Aorta (tissue), 5 donors: Measurements from ENCODE around the gene SUV39H2. TPM values are rescaled to one million over a fixed set of nuclear protein-coding genes. Genes with fewer than 3 reads are reported as not detected.
"Not testable (repeated sequence)": the region's sequence is repeated elsewhere in the genome, so short reads cannot be mapped to it uniquely, and the experiment has no call there.

Source experiments
- ATAC-seq: fragments of 200-7000 bp; cut with Tn5 transposase; one replicate; pipeline ENCODE4 v1.9.1; 2022; ENCODE audit warnings: moderate library complexity; ENCODE audit not compliant: low FRiP score
- DNase-seq, 2 donors: peaks; one replicate each; pipeline ENCODE4 v3.0.0-alpha.2; 2020
- H3K27ac ChIP-seq, 2 donors: one replicate each; pipeline ENCODE4 v1.5.1; 2013; ENCODE audit warnings: low read length in 2 of 2, mild to moderate bottlenecking in 2 of 2, moderate library complexity in 2 of 2, control low read depth in 1 of 2, inconsistent platforms in 1 of 2, low read depth in 1 of 2
- H3K27me3 ChIP-seq, 2 donors: one replicate each; pipeline ENCODE4 v1.6.1; 2013; ENCODE audit warnings: control low read depth in 1 of 2, low read length in 1 of 2, mild to moderate bottlenecking in 1 of 2, moderate library complexity in 1 of 2; ENCODE audit not compliant: insufficient read depth in 2 of 2, control insufficient read depth in 1 of 2
- H3K36me3 ChIP-seq, 2 donors: one replicate each; pipeline ENCODE4 v1.6.1; 2013; ENCODE audit warnings: control low read depth in 1 of 2, low read length in 1 of 2, mild to moderate bottlenecking in 1 of 2; ENCODE audit not compliant: insufficient read depth in 2 of 2, control insufficient read depth in 1 of 2
- H3K4me1 ChIP-seq, 2 donors: one replicate each; pipeline ENCODE4 v1.6.1; 2013; ENCODE audit warnings: low read length in 2 of 2, control low read depth in 1 of 2, mild to moderate bottlenecking in 1 of 2, moderate library complexity in 1 of 2; ENCODE audit not compliant: insufficient read depth in 2 of 2, control insufficient read depth in 1 of 2
- H3K4me3 ChIP-seq, 2 donors: one replicate each; pipeline ENCODE4 v1.5.1; 2013; ENCODE audit warnings: low read length in 2 of 2, control low read depth in 1 of 2, mild to moderate bottlenecking in 1 of 2
- H3K9me3 ChIP-seq: one replicate; pipeline ENCODE4 v1.6.1; 2013; ENCODE audit warnings: mild to moderate bottlenecking, low read length; ENCODE audit not compliant: control insufficient read depth
- WGBS, 2 donors: extraction: QIAGEN DNeasy Blood & Tissue Kit; methylation state at CpG; one replicate each; pipeline ENCODE4 v1.1.7; 2013; 5-methylcytosine and 5-hydroxymethylcytosine counted together
- intact Hi-C, 2 donors: fragments of 100-400 bp; cut with DNase I; formaldehyde crosslinking; loops; one replicate each; pipeline versions ENCODE4 v1.14.2 to v1.15.0; 2022
- polyA plus RNA-seq, 2 donors: library from polyadenylated mRNA; stranded (reverse); fragments of 200-250 nt; gene quantifications; one replicate each; pipeline ENCODE4 v1.2.3, GENCODE V29; 2013
- total RNA-seq, 2 donors: library from RNA; stranded (reverse); fragmentation: NEBNext Ultra II Directional; extraction: Animal tissue kit (Norgen Biotek cat#: 25700); gene quantifications; one replicate each; pipeline ENCODE4 v1.2.1, GENCODE V29; 2021
- donor health status: healthy with polysubstance abuse.
- donor health status: Bipolar disorder and iron deficiency.
- donor health status: DM: no; HTN: no; CAD: no.
- donor health status: DM: no; HTN: no; CAD: no.
- donor health status: DM: yes; HTN: yes; CAD: no.

The SUV39H2 gene
- total and polyA plus RNA-seq, 4 donors, result 1.1 to 8.0 (median 4.1) TPM

GRCh38 chr10:14884082-14884481 is 5.4 kb downstream of the SUV39H2 start:
- ATAC-seq (no peak), DNase-seq (no peak)
- H3K4me1 ChIP-seq, result no peaks in the 10 kb centered on the region
- H3K4me3 ChIP-seq, result no peak overlapping the region
- no peaks in the 10 kb centered on the region for H3K36me3 ChIP-seq
- no peak overlapping the region for H3K27ac ChIP-seq
- H3K9me3 ChIP-seq, result no peaks in the 10 kb centered on the region
- 92 to 98% methylated on average over 3 of the region's 3 CpGs for WGBS, 2 donors
- H3K27me3 ChIP-seq, result no peaks in the 10 kb centered on the region
- intact Hi-C loops, result no loop called here

GRCh38 chr10:14889318-14889717 is 10.7 kb downstream of the SUV39H2 start:
- no peaks in the 10 kb centered on the region for H3K27me3 ChIP-seq
- DNase-seq (no peak), ATAC-seq (no peak)
- intact Hi-C loops, result no loop called here
- H3K27ac ChIP-seq, result no peak overlapping the region
- H3K4me1 ChIP-seq, result no peaks in the 10 kb centered on the region
- H3K9me3 ChIP-seq, result no peaks in the 10 kb centered on the region
- H3K4me3 ChIP-seq, result no peak overlapping the region
- H3K36me3 ChIP-seq, result no peaks in the 10 kb centered on the region
- 89 to 91% methylated on average over 2 of the region's 2 CpGs for WGBS, 2 donors

- Histone ChIP-seq H3K4me1 (no peaks in the 10 kb centered on the region), H3K4me3 (no peak overlapping the region), H3K36me3 (no peaks in the 10 kb centered on the region), H3K9me3 (no peaks in the 10 kb centered on the region), H3K27ac (no peak overlapping the region), H3K27me3 (no peaks in the 10 kb centered on the region)
- DNase-seq (no peak), ATAC-seq (no peak)
- WGBS, 2 donors, result 96 to 100% methylated on average over 1 of the region's 1 CpG
- intact Hi-C loops, result no loop called here
Measured at GRCh38 chr10:14891151-14891550, 12.5 kb downstream of the SUV39H2 start.

- ATAC-seq, result no peak
- Histone ChIP-seq H3K4me1 (no peaks in the 10 kb centered on the region), H3K36me3 (peaks cover 0 to 7% of the 10 kb centered on the region in 2 donors), H3K9me3 (no peaks in the 10 kb centered on the region), H3K27ac (no peak overlapping the region), H3K4me3 (no peak overlapping the region), H3K27me3 (no peaks in the 10 kb centered on the region)
- 31 to 42% methylated on average over 1 of the region's 1 CpG for WGBS, 2 donors
- DNase-seq, result no peak
- intact Hi-C loops, result no loop called here
Measured at GRCh38 chr10:14904316-14904732, 25.7 kb downstream of the SUV39H2 start.

GRCh38 chr10:14904864-14905263 is 26.2 kb downstream of the SUV39H2 start:
- no peak for ATAC-seq
- H3K27ac ChIP-seq, result no peak overlapping the region
- no peaks in the 10 kb centered on the region for H3K27me3 ChIP-seq
- no peak for DNase-seq
- no peaks in the 10 kb centered on the region for H3K4me1 ChIP-seq
- no peaks in the 10 kb centered on the region for H3K9me3 ChIP-seq
- WGBS, 2 donors, result 93 to 96% methylated on average over 2 of the region's 2 CpGs
- H3K4me3 ChIP-seq, result no peak overlapping the region
- intact Hi-C loops, result no loop called here
- peaks cover 0 to 7% of the 10 kb centered on the region in 2 donors for H3K36me3 ChIP-seq

GRCh38 chr10:14905890-14906289 is 27.2 kb downstream of the SUV39H2 start:
- Histone ChIP-seq H3K27ac (no peak overlapping the region), H3K36me3 (peaks cover under 1 to 7% of the 10 kb centered on the region in 2 donors)
- WGBS, 2 donors, result 96 to 100% methylated on average over 2 of the region's 2 CpGs

GRCh38 chr10:14906765-14907164 is 28.1 kb downstream of the SUV39H2 start:
- Histone ChIP-seq H3K4me1 (no peaks in the 10 kb centered on the region), H3K36me3 (peaks cover 2 to 7% of the 10 kb centered on the region in 2 donors), H3K9me3 (no peaks in the 10 kb centered on the region), H3K27ac (no peak overlapping the region), H3K27me3 (no peaks in the 10 kb centered on the region), H3K4me3 (no peak overlapping the region)
- intact Hi-C loops, result no loop called here
- ATAC-seq (no peak), DNase-seq (no peak)
- 98% methylated on average over 2 of the region's 2 CpGs for WGBS, 2 donors

More at GRCh38 chr10:14905890-14906289, 27.2 kb downstream of the SUV39H2 start:
- intact Hi-C loops, result no loop called here
- H3K4me1 ChIP-seq, result no peaks in the 10 kb centered on the region
- ATAC-seq, result no peak
- H3K27me3 ChIP-seq, result no peaks in the 10 kb centered on the region
- no peak overlapping the region for H3K4me3 ChIP-seq
- H3K9me3 ChIP-seq, result no peaks in the 10 kb centered on the region
- DNase-seq, result no peak

- H3K36me3 ChIP-seq, result peaks cover 2 to 11% of the 10 kb centered on the region in 2 donors
- H3K27ac ChIP-seq, H3K4me1 ChIP-seq, DNase-seq, H3K9me3 ChIP-seq, H3K4me3 ChIP-seq, H3K27me3 ChIP-seq, ATAC-seq, intact Hi-C loops: not testable (repeated sequence)
- 98% methylated on average over 4 of the region's 4 CpGs for WGBS, 2 donors
Measured at GRCh38 chr10:14907591-14907990, 28.9 kb downstream of the SUV39H2 start.

GRCh38 chr10:14909101-14909500 is 30.4 kb downstream of the SUV39H2 start:
- Histone ChIP-seq H3K4me3 (no peak overlapping the region), H3K36me3 (peaks cover 2 to 11% of the 10 kb centered on the region in 2 donors), H3K27ac (no peak overlapping the region), H3K27me3 (no peaks in the 10 kb centered on the region), H3K9me3 (no peaks in the 10 kb centered on the region), H3K4me1 (no peaks in the 10 kb centered on the region)
- ATAC-seq, result no peak
- WGBS, 2 donors, result 93 to 96% methylated on average over 2 of the region's 2 CpGs
- intact Hi-C loops, result no loop called here
- no peak for DNase-seq
